H1 (cell line): ENCODE measurements around the gene MVK. TPM values are rescaled to one million over a fixed set of nuclear protein-coding genes. Genes with fewer than 3 reads are reported as not detected.

ENCODE experiments used
- ATF3 ChIP-seq: IDR thresholded peaks from 2 replicates; pipeline ENCODE4 v1.6.1; 2011; ENCODE audit warnings: low read depth, mild to moderate bottlenecking, low read length; ENCODE audit not compliant: insufficient read depth
- SP1 ChIP-seq: IDR thresholded peaks from 2 replicates; pipeline ENCODE4 v1.6.1; 2011; ENCODE audit warnings: low read depth, low read length
- SP2 ChIP-seq: IDR thresholded peaks from 2 replicates; pipeline ENCODE4 v1.6.1; 2012; ENCODE audit warnings: mild to moderate bottlenecking, low read length, inconsistent platforms
- TCF12 ChIP-seq: IDR thresholded peaks from 2 replicates; pipeline ENCODE4 v1.6.1; 2011; ENCODE audit warnings: low read depth, mild to moderate bottlenecking, low read length
- polyA plus RNA-seq, 7 experiments: library from polyadenylated mRNA; depleted of rRNA in 3 of 7; stranded (reverse) in 5 of 7; unstranded in 2 of 7; fragments of >200 nt in 5 of 7; fragments of 200-250 nt in 2 of 7; gene quantifications; 1 replicate in 5 of 7; 2 replicates in 1 of 7; 4 replicates in 1 of 7; pipeline versions ENCODE4 v1.2.1 to v1.2.3, GENCODE V29; 2011 to 2013; ENCODE audit warnings: missing spikeins in 2 of 7, mixed read lengths in 2 of 7
- total RNA-seq: library from RNA; stranded (reverse); fragmentation: NEBNext Ultra II Directional; extraction: Animal tissue kit (Norgen Biotek cat#: 25700); gene quantifications from 2 replicates; pipeline ENCODE4 v1.2.1, GENCODE V29; 2021

Gene MVK
- total and polyA plus RNA-seq, 2 of the 8 experiments (the other 6 are each of a cell fraction or from before 2014, with no cell fraction given), result 15.7 to 20.9 TPM

- TF ChIP-seq ATF3, result no peak
- no peak for TF ChIP-seq SP1
- TF ChIP-seq TCF12, result no peak
- no peak for TF ChIP-seq SP2
Observed at GRCh38 chr12:109555431-109556315, 17.9 kb upstream of the MVK start (continued).
